ENCODE data around the gene CUEDC1.

Gene CUEDC1, protein sequence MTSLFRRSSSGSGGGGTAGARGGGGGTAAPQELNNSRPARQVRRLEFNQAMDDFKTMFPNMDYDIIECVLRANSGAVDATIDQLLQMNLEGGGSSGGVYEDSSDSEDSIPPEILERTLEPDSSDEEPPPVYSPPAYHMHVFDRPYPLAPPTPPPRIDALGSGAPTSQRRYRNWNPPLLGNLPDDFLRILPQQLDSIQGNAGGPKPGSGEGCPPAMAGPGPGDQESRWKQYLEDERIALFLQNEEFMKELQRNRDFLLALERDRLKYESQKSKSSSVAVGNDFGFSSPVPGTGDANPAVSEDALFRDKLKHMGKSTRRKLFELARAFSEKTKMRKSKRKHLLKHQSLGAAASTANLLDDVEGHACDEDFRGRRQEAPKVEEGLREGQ

DNA sequence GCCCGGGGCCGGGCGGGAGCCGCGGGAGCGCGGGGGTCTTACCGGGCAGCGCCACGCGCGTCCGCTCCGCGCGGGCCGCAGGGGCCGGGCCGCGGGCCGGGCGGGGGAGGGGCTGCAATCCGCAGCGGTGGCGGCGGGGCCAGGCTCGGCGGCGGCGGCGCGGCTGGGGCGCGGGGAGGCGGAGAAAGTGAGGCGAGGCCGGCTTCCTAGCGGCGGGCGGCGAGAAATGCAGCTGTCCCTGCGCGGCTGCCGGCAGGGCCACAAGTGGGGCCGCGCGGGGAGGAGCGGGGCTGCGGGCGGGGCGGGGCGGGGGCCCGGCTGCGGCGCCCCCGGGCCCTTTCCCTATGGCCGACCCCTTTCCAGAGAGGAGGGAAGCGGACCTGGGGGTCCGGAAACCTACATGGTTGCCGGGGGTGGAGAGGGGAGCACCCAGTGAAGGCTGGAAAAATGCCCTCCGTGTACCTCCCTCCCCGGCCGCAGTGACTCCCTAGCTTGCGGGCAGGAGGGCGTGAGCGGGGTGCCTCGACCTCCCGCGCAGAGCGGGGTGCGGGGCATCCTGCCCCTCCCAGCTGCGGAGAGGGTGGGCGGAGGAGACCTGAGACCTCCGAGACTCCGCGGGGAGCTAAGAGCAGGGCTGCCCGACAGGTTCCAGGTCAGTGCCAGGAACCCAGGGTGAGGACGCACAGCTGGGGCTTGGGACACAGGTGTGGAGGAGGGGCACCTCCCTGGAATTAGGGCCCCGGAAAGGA, at the start of gene CUEDC1:
CUEDC1 (minus strand) TSS at position 230 of the 749 bp plus-strand sequence. CDS start 69,848 bp downstream, outside the sequence.
- DNase-seq, result peak; percentile 81

DNA sequence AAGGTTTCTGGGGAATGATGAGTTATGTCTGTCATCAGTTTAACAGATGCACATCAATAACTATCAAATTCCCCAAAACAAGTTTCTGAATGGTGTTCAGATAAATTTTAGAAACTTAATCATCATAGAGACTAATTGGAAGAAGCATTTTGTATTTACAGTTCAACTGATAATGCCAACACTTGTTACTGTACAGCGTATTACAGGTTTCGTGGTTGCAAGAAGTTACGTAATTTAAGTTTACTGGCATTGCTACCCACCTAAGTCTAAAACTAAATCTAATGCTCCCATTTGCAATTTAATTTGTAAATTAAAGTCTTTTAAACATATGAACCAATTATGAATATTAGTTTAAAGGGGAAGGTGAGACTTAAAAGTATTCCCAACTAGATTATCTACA, 48.8 kb upstream of the CUEDC1 start:
- DNase-seq, result no peak

DNA sequence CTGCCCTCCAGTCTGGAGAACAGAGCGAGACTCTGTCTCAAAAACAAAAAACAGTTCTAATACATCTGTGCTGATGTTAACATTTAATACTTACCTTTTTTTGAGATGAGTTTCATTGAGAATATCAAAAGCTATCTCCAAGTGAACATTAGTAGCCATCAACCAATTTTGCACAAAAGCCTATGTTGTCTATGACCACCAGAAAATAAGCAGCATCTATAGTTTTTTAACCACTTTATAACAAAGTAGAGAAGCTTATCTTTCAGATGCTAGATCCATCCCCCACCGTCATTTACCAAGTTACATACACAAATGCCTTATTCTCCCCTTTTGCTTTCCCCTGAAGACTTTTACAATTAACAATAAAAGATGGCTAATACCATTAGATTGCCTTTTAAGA, 47.8 kb upstream of the CUEDC1 start:
- DNase-seq, result no peak

DNA sequence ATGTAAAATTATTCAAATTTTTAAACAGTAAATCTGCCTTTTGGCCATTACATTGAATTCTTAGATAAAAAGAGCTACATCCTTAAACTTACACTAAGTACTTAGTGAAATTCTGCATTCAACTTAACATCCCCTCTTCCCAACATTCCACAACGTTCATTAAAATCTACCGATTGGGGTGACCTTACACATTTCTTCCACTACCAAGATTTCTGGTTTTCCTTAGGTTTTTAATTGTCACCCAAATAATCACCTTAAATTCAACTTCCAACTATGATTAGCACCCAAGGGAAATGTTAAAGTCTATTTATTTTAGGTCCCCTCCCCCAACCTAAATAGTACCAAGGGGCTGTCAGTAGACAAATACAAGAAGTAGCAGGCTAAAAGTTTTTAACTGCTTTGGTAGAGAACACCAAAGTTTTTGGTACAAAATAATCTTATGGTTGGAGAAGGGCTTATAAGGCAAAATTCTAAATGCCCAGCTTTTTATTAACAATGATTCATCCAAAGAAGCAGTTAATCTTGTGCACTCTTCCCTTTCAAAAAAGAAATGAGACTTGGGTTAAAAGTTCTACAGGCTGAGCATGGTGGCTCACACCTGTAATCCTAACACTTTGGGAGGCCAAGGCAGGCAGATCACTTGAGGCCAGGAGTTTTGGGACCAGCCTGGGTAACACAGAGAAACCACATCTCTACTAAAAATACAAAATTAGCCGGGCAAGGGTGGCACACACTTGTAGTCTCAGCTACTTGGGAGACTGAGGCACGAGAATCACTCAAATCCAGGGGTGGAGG, 47.1 kb upstream of the CUEDC1 start:
- no peak for DNase-seq

DNA sequence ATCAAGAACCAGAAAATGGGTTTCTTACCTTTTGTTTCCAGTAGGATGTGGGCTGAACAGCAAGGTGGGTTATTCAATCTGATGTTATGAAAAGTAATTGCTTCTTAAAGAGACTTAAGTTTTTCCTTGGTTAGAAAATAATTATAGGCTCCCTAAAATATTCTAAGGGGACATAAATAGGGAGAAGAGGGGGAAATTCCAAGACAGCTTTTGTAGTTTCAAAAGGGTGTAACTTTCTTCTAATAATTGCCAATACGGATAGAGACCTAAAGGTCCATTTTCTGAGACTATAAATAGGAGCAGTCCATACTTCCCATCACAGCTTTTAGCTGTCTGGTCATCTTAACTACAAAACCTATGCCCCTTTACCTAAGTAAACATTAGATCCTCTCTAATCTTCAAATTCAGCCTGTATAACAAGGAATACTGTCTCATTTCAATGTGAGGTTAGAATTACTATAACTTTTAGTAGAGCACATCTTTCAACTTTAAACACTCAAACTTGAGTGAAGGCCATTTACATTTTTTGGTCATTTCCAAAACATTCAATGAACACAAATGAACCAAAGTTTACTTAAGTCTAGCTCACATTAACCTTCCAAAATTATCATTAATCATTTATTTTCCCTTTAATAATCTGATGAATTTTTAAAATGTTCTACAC, 46.4 kb upstream of the CUEDC1 start:
- no peak for DNase-seq

DNA sequence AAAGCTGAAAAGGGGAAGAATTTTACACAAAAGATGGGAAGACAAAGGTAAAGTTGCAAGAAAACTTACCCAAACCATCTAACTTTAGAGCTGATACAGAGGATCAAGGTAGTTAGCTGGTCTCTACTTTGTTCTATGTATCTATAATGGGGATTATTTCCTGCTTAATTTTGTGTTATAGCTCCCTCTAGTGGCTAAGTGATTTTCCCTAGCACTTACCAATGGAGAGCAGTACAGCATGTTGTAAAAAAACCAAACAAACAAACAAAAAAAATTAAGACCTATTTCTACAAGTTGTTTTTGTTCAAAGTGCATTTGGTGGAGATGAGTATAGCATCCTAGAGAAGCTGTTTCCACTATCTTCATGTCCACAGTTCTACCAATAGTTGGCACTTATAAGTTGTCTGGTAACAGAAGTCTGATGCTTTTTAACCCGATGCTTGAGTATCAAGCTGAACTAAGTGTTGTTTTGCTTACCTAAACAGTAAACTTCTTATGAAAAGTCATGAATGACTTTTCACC, 44.3 kb upstream of the CUEDC1 start:
- DNase-seq, result no peak

DNA sequence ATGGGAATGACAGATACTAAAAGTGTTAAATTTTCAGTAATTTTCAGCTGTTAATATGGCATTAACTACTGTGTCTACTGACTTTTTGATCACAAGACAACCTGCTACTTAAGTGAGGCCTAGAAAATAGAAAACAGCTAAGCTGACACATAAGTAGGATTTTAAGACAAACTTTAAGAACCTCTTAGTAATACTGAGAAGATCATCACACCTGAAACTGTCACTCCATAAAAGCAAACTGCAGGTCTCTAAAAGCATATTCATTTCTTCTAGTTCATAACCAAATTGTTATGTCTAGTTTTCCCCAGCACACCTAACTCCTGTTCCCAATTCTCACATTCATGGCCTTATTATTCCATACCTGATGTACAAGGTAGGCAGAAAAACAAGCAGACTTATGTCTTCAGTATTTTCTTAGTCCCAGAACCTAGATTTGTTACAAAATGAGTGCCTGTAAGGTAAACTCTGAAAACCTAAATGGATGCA, 43.8 kb upstream of the CUEDC1 start:
- no peak for DNase-seq

DNA sequence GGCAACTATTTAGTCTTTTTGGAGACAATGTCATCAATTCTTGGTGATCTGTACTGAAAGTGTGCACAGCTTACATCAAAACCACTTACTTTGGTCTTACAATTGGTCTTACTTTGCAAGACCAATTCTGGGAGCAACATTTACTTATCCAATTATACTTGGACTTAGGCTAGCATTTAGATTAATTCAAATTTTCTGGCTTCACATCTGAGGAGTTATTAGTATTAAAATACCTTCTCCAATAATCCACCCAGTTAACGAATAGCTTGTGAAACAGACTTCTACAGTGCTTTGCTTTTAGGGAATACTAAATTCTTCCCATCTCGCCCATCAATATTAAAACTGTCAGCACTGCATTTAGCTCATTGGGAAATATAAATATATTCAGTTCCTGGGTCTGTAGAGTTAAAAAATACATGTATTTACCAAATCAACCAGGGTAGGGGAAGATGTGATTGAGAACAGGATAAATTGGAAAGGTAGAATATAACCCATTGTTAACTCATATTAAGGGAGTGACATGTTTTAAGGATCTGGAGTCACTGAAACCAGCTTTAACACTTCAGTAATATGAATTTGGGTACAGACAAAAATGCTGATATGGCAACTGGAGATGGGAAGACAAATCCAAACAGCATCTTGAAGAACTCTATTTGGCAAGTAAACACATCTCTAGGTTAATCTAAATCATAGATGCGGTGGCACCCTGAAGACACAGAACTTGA, 42.0 kb upstream of the CUEDC1 start:
- DNase-seq, result no peak

DNA sequence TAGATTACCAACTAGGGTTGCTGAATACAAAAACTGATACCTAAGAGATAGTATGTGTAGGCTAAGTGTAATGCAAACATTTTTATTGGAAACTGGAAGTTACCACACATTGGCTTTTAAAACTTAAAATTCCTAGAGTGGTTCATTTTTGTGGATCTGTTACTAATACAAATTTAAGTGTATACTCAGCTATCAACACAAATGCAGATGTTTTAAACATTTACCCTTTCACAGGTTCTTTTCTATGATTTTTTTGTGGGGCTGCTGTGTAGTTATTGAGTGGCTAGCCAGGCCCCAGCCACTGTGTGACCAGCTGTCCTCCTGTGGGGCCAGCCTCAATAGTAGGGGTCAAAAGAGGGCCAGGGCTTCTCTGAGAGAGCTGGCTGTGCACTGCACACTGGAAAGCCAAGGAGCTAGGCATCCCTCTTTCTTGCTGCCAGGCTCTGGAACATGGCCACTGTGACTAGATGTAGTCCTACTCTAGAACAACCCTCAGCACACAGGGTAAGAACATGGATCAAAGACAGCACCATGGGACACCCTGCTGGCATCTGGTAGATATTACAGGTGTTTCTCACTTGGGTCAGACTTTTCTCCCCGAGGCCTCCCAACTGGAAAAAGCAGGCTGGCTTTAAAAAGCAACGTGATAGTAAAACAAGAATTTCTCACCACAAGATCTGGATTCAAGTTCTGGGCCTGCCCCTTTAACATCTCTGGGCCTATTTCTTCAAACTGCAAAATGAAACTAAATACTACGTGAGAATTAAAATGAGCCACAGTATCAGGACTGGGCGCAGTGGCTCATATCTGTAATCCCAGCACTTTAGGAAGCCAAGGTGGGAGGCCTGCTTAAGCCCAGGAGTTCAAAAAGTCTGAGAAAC, 40.1 kb upstream of the CUEDC1 start:
- DNase-seq, result peak; percentile 78

DNA sequence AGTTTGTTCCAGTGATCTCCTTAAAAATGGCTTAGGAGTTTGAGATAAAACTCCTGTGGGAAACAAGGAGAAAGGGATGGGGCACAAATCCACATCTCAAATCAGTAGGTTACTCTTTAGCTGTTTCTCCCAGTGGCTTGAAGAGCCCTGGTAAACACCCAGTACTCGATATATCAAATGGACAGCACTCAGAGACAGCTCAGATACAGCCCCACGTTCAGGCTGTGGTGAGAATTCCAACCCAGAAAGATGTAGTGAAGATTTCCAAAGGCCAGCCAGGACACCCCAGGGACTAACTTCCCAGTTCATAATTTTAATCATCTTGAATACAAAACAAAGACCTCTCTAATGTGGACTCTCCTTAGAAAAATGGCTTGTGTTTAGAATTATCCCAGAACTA, 39.2 kb upstream of the CUEDC1 start:
- DNase-seq, result no peak

DNA sequence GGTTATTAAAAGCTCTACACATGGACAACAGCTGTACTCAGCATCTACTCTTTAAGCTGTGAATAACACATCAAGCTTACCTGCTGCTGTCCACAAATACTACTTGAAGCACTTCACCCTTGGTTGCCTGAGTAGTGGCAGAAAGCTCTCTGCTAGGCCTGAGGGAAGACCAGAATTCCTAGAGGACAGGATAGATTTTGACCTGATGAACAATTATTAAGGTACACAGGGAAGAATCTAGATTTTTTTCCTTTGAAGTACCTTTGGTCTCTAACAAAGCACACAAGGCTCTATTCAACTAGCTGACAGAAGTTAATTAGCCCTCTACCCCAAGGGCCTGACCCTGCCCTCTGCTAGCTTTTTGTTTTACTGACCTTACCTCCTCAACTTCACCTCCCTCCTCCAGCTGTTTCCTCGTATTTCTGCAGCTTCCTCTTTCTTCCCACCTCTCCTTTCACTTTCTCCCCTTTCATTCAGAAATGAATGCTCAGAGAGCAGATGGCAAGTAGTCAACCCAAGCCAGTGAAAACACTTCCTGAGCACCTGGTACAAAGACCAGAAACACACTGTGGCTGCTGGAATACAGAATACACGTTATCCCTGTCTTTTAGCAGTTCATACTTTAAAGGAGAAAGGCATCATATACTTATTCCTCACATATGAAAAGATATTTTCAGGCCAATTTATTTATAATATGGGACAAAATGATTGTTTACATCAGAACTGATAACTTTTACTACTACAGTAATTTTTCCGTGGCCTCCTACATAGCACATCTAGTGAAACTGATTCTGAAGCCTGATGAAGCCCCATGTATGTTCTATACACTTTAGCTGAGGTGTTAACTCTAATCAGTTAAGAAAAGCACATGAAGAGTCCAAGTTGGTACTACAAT, 38.5 kb upstream of the CUEDC1 start:
- no peak for DNase-seq

DNA sequence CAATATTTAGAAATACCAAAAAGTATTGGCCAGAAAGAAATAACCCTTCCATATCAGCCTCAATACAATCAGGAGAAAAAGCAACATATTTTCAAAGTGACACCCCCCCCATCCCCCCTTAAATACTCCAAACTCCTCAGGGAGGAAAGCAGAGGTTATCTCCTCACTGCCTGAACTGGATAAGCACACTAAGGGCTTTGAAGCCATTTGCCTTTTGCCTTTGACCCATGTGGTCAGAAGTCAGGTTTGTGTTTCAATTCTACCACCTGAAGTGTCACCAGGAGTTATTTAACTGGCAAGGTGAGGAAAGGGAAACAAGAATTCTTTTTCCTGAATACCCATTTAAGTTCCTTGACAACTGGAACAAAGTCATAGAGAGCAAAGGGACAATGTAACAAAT, 36.3 kb upstream of the CUEDC1 start:
- no peak for DNase-seq

DNA sequence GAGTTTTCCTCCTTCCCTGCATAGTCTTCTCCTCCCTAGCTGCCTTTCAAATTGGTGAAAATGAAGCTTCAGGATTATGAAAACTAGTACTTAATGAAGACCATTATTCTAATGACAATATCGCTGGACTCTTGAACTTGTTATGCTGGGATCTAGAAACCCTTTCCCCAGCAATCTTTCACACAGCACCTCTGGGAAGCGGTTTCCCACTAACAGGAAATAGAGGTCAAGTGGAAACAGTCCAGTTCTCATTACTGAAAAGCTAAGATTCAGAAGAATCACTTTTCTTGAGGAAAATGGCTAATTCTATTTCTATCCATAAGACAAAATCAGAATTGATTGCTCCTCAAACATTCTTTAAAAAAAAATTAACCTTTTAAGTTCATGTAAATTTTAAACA, 34.8 kb upstream of the CUEDC1 start:
- DNase-seq, result no peak

DNA sequence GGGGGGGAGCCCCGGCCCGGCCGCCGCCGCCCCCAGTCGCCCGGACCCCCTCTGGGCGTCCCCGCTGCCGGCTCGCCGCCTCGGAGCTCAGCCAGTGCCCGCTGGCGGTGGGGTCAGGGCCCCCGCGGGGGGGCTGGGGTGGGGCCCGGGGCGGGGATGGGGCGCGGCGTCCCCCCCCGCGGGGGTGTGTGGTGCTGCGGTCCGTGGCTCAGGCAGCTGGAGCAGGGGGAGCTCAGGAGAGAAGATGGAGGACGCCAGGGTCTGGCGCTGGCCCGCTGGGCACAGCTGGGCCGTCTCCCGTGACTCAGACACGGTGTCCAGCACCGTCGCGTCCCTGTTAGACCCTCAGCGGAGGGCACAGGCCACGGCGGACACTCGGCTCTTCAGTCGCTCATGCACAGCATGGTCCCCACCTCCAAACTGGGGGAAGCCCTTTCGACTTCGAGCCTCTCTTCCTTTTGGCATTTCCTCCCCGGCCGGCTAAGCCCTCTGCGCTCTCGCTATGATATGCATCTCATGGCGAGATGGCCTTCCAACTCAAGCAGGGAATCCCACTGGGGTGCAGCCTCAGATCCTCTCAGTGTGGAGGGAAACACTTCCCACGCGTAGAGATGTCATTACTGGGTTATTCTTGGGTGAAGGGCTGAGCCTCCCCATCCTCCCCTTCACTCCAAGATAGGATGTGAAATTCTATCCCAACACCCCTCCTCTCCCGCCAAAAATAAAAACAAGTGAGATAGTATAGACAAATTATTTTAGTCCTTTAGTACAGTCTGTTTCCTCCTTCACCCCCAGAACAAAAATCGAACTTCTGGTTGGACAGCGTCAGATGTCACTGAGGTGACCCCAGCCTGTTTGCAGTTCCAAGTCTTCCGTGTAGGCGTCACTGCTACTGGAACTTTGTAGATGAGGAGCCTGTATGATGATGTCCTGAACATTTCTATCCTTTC, 33.4 kb upstream of the CUEDC1 start:
- no peak for DNase-seq

DNA sequence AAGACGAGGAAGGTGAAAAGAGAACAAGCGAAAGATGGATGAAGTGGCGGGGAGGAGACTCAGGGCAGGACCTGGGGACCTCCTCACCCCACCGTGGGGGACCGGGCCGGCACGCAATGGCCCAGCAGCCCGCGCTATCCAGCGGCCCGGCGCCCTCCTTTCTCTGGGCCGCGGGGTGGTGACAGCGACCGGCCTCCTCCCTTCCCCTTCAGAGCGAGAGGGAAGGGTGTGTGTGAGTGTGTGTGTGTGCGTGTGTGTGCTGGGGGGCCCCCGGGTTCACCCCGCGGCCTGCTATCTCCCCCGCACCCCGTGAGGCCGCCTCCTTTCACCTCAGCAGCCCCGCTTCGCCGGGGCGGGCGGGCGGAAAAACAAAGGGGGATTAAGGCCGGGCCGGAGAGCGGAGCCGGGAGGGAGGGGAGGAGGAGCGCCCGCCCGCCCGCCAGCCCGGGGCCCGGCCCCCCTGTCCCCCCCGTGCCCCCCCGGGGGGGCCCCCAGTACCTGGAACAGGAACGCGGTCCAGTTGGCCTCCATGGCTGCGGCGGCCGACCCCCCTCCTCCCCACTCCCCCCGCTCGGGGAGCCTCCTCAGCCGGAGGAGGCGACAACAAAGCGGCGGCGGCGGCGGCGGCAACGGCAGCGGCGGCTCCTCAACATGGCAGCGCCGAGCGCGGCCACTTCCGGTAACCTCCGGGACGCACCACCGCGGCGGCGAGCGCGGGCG, 32.5 kb upstream of the CUEDC1 start, which contains the start of gene VEZF1:
VEZF1 (minus strand) TSS at position 674 of the 720 bp plus-strand sequence; CDS start at position 531, 143 bp downstream.
- peak; percentile 93 for DNase-seq

DNA sequence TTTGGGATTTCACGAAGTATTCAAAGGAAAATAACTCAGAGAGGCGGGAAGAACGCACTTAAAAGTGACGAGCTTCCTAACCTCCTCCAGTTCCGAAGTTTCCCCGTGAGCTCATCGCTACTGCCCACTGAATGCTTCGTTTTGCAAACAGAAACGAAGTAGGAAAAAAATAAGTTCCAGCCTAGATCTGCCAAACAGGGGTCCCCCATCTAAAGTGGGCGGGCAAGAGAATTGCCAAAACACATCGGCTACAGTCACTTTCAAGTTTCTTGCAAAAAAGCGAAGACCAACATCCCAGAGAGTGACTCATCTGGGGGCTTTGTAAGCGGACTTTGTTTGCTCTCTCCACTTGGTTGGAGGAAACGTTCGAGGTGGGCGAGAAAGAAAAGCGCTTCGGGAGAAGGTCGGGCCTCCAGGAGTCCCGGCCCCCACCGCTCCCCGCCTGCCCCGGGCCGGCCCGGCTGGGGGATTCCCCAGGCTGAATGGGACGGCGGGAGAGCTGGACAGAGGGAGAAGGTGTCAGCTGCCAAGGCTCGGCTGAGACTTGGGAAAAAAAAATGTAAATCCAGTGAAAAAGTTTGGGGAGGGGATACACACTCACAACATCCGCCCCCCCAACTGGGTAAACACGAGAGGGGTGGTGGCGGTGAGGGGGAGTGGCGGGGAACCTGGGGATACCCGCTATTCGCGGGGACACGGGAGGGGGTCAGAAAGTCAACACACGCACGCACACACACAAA, 31.8 kb upstream of the CUEDC1 start:
- peak; percentile 77 for DNase-seq

DNA sequence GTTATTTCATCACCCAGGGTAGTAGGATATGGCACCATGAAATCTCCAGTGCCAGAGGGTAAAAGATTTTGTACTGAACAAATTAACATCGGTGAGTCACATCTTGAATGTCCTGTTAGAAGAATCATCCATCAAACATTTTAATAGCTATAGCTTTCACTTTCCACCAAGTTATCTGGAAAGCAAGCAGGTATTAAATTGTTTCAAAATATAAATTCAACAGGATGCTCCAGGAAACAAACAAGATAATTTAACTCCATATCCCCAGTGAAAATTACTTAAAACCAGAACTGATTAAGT, 30.4 kb upstream of the CUEDC1 start:
- no peak for DNase-seq

Measured in activated CD8-positive, alpha-beta memory T cell treated with anti-CD3 and anti-CD28 coated beads for 24 hours (primary cell).